ENCODE results near the gene SDC3. TPM values are rescaled to one million over a fixed set of nuclear protein-coding genes. Genes with fewer than 3 reads are reported as not detected.
A peak's percentile ranks its signal among the peaks of the same experiment; 100 is the strongest.

SDC3 gene
- total RNA-seq, 1 donor from 2014 or later: 23.0 TPM

- Histone ChIP-seq H4K20me1 (ENCODE audit: low read depth) (no peaks in the 10 kb centered on the region), H3K79me2 (ENCODE audit: low read depth) (no peaks in the 10 kb centered on the region), H3K4me1 (no peaks in the 10 kb centered on the region), H3K27me3 (no peaks in the 10 kb centered on the region), H3K9ac (no peak overlapping the region), H3K4me3 (no peak overlapping the region), H3K36me3 (peaks cover 4% of the 10 kb centered on the region), H3K27ac (no peak overlapping the region), H3F3A (ENCODE audit: low read depth) (no peaks in the 10 kb centered on the region), H3K9me3 (ENCODE audit: low read depth) (no peaks in the 10 kb centered on the region), H2AFZ (replicated peaks) (no peak overlapping the region), H3K4me2 (no peak overlapping the region)
- Mint-ChIP-seq H3K4me3 (no peak overlapping the region), H3K4me1 (peaks cover 18% of the 10 kb centered on the region), H3K36me3 (peaks cover 19% of the 10 kb centered on the region), H3K9me3 (no peaks in the 10 kb centered on the region), H3K27ac (no peak overlapping the region), H3K27me3 (ENCODE audit: insufficient read depth, low read depth) (peaks cover 3% of the 10 kb centered on the region)
- DNase-seq (ENCODE audit: low spot score): no peak
- TF ChIP-seq CTCF (IDR thresholded peaks at IDR 0.05) (no peak), EZH2 (IDR thresholded peaks at IDR 0.05) (no peak), EZH2phosphoT487 (IDR thresholded peaks at IDR 0.05) (no peak)
These were observed 35.7 kb downstream of the SDC3 start for GRCh38 chr1:30872948-30873263.

- H3K36me3 ChIP-seq: peaks cover 4% of the 10 kb centered on the region
- H3K27ac ChIP-seq: no peak overlapping the region
- no peaks in the 10 kb centered on the region for H3K27me3 ChIP-seq
- no peak overlapping the region for H3K4me2 ChIP-seq
- no peak overlapping the region for H3K9ac ChIP-seq
- H4K20me1 ChIP-seq (ENCODE audit: low read depth): no peaks in the 10 kb centered on the region
- H3K27ac Mint-ChIP-seq: peak overlapping the region; percentile 21
- no peak for TF ChIP-seq CTCF (IDR thresholded peaks at IDR 0.05)
- no peak for TF ChIP-seq EZH2phosphoT487 (IDR thresholded peaks at IDR 0.05)
- peaks cover 18% of the 10 kb centered on the region for H3K4me1 Mint-ChIP-seq
- no peaks in the 10 kb centered on the region for H3K9me3 Mint-ChIP-seq
- peaks cover 19% of the 10 kb centered on the region for H3K36me3 Mint-ChIP-seq
- no peak overlapping the region for H3K4me3 Mint-ChIP-seq
- H3K27me3 Mint-ChIP-seq (ENCODE audit: insufficient read depth, low read depth): peaks cover 3% of the 10 kb centered on the region
- H2AFZ ChIP-seq (replicated peaks): no peak overlapping the region
- H3K4me1 ChIP-seq: no peaks in the 10 kb centered on the region
- no peaks in the 10 kb centered on the region for H3K79me2 ChIP-seq (ENCODE audit: low read depth)
- H3K9me3 ChIP-seq (ENCODE audit: low read depth): no peaks in the 10 kb centered on the region
- no peak overlapping the region for H3K4me3 ChIP-seq
- no peaks in the 10 kb centered on the region for H3F3A ChIP-seq (ENCODE audit: low read depth)
- DNase-seq (ENCODE audit: low spot score): no peak
These were observed 36.3 kb downstream of the SDC3 start for GRCh38 chr1:30872033-30872947.

GRCh38 chr1:30871276-30871871 lies 37.2 kb downstream of the SDC3 start:
- no peak for DNase-seq (ENCODE audit: low spot score)
- peaks cover 4% of the 10 kb centered on the region for H3K36me3 ChIP-seq
- H3K4me3 Mint-ChIP-seq: no peak overlapping the region
- H3K4me1 ChIP-seq: peaks cover 7% of the 10 kb centered on the region
- TF ChIP-seq EZH2phosphoT487 (IDR thresholded peaks at IDR 0.05) (no peak), CTCF (IDR thresholded peaks at IDR 0.05) (no peak), EZH2 (IDR thresholded peaks at IDR 0.05) (no peak)
- H3K27me3 ChIP-seq: no peaks in the 10 kb centered on the region
- peaks cover 3% of the 10 kb centered on the region for H3K27me3 Mint-ChIP-seq (ENCODE audit: insufficient read depth, low read depth)
- H2AFZ ChIP-seq (replicated peaks): no peak overlapping the region
- H3K9ac ChIP-seq: no peak overlapping the region
- H3K4me1 Mint-ChIP-seq: peaks cover 22% of the 10 kb centered on the region
- H3F3A ChIP-seq (ENCODE audit: low read depth): no peaks in the 10 kb centered on the region
- H3K27ac ChIP-seq: no peak overlapping the region
- peak overlapping the region; percentile 62 for H3K27ac Mint-ChIP-seq
- H3K9me3 ChIP-seq (ENCODE audit: low read depth): no peaks in the 10 kb centered on the region
- H3K79me2 ChIP-seq (ENCODE audit: low read depth): no peaks in the 10 kb centered on the region
- H3K4me2 ChIP-seq: no peak overlapping the region
- H3K4me3 ChIP-seq: no peak overlapping the region
- H3K9me3 Mint-ChIP-seq: no peaks in the 10 kb centered on the region
- no peaks in the 10 kb centered on the region for H4K20me1 ChIP-seq (ENCODE audit: low read depth)
- H3K36me3 Mint-ChIP-seq: peaks cover 17% of the 10 kb centered on the region

All from neural progenitor cell (in vitro differentiated cells).